ENCODE measurements around the gene RGL4. TPM values are rescaled to one million over a fixed set of nuclear protein-coding genes. Genes with fewer than 3 reads are reported as not detected.

Gene RGL4
- total and polyA plus RNA-seq, 2 experiments from 2014 or later, result 0.16 TPM; not detected in 1

DNA sequence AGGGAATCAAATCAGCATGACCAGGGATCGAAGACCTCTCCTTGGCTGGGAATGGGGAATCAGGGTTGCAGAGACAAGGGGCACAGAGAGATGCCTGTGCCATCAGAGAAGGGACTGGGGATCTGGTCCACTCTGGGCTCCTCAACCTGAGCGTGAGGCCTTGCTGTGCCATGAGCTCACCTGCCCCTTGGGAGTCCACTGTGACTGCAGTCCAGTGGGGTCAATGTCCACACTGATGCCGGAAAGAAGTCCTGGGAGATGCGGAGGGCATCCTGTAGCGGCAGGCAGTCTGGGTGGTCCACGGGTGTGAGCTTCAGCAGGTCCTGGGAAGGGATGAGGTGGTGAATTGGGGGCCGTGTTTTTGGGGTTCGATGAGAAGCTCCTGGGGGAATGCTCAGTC lies 7.3 kb upstream of the RGL4 start:
- H2AFZ ChIP-seq, result no peak overlapping the region
- Mint-ChIP-seq H3K27me3 (ENCODE audit: insufficient read depth, low read depth, poor library complexity) (peaks cover 5% of the 10 kb centered on the region), H3K4me1 (no peaks in the 10 kb centered on the region), H3K9me3 (no peaks in the 10 kb centered on the region), H3K36me3 (ENCODE audit: low read depth) (no peaks in the 10 kb centered on the region), H3K27ac (no peak overlapping the region), H3K4me3 (no peak overlapping the region)
- TF ChIP-seq, protein P1, sequence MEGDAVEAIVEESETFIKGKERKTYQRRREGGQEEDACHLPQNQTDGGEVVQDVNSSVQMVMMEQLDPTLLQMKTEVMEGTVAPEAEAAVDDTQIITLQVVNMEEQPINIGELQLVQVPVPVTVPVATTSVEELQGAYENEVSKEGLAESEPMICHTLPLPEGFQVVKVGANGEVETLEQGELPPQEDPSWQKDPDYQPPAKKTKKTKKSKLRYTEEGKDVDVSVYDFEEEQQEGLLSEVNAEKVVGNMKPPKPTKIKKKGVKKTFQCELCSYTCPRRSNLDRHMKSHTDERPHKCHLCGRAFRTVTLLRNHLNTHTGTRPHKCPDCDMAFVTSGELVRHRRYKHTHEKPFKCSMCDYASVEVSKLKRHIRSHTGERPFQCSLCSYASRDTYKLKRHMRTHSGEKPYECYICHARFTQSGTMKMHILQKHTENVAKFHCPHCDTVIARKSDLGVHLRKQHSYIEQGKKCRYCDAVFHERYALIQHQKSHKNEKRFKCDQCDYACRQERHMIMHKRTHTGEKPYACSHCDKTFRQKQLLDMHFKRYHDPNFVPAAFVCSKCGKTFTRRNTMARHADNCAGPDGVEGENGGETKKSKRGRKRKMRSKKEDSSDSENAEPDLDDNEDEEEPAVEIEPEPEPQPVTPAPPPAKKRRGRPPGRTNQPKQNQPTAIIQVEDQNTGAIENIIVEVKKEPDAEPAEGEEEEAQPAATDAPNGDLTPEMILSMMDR (conservative IDR thresholded peaks at IDR 0.05; ENCODE audit: low read depth in 2 of 2), result no peak
- TF ChIP-seq EZH2phosphoT487 (IDR thresholded peaks at IDR 0.05; ENCODE audit: unreplicated experiment) (no peak), JUNB (IDR thresholded peaks at IDR 0.05; ENCODE audit: unreplicated experiment) (no peak), EZH2 (IDR thresholded peaks at IDR 0.05; ENCODE audit: low read depth, unreplicated experiment) (no peak), STAT1 (IDR thresholded peaks at IDR 0.05; ENCODE audit: unreplicated experiment) (no peak), NANOG (IDR thresholded peaks at IDR 0.05; ENCODE audit: borderline replicate concordance) (no peak), CREB1 (CRISPR knock-in tag; IDR thresholded peaks at IDR 0.05; ENCODE audit: low read depth) (no peak), POLR2AphosphoS5 (IDR thresholded peaks at IDR 0.05; ENCODE audit: low read depth) (no peak), ZNF114 (CRISPR knock-in tag; IDR thresholded peaks at IDR 0.05) (no peak), ZNF331 (CRISPR knock-in tag; IDR thresholded peaks at IDR 0.05; ENCODE audit: low read depth) (no peak)
- TF ChIP-seq, protein P2, sequence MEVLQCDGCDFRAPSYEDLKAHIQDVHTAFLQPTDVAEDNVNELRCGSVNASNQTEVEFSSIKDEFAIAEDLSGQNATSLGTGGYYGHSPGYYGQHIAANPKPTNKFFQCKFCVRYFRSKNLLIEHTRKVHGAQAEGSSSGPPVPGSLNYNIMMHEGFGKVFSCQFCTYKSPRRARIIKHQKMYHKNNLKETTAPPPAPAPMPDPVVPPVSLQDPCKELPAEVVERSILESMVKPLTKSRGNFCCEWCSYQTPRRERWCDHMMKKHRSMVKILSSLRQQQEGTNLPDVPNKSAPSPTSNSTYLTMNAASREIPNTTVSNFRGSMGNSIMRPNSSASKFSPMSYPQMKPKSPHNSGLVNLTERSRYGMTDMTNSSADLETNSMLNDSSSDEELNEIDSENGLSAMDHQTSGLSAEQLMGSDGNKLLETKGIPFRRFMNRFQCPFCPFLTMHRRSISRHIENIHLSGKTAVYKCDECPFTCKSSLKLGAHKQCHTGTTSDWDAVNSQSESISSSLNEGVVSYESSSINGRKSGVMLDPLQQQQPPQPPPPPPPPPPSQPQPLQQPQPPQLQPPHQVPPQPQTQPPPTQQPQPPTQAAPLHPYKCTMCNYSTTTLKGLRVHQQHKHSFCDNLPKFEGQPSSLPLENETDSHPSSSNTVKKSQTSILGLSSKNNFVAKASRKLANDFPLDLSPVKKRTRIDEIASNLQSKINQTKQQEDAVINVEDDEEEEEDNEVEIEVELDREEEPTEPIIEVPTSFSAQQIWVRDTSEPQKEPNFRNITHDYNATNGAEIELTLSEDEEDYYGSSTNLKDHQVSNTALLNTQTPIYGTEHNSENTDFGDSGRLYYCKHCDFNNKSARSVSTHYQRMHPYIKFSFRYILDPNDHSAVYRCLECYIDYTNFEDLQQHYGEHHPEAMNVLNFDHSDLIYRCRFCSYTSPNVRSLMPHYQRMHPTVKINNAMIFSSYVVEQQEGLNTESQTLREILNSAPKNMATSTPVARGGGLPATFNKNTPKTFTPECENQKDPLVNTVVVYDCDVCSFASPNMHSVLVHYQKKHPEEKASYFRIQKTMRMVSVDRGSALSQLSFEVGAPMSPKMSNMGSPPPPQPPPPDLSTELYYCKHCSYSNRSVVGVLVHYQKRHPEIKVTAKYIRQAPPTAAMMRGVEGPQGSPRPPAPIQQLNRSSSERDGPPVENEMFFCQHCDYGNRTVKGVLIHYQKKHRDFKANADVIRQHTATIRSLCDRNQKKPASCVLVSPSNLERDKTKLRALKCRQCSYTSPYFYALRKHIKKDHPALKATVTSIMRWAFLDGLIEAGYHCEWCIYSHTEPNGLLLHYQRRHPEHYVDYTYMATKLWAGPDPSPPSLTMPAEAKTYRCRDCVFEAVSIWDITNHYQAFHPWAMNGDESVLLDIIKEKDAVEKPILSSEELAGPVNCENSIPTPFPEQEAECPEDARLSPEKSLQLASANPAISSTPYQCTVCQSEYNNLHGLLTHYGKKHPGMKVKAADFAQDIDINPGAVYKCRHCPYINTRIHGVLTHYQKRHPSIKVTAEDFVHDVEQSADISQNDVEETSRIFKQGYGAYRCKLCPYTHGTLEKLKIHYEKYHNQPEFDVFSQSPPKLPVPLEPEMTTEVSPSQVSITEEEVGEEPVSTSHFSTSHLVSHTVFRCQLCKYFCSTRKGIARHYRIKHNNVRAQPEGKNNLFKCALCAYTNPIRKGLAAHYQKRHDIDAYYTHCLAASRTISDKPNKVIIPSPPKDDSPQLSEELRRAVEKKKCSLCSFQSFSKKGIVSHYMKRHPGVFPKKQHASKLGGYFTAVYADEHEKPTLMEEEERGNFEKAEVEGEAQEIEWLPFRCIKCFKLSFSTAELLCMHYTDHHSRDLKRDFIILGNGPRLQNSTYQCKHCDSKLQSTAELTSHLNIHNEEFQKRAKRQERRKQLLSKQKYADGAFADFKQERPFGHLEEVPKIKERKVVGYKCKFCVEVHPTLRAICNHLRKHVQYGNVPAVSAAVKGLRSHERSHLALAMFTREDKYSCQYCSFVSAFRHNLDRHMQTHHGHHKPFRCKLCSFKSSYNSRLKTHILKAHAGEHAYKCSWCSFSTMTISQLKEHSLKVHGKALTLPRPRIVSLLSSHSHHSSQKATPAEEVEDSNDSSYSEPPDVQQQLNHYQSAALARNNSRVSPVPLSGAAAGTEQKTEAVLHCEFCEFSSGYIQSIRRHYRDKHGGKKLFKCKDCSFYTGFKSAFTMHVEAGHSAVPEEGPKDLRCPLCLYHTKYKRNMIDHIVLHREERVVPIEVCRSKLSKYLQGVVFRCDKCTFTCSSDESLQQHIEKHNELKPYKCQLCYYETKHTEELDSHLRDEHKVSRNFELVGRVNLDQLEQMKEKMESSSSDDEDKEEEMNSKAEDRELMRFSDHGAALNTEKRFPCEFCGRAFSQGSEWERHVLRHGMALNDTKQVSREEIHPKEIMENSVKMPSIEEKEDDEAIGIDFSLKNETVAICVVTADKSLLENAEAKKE (CRISPR knock-in tag; IDR thresholded peaks at IDR 0.05), result no peak
- TF ChIP-seq, protein P3, sequence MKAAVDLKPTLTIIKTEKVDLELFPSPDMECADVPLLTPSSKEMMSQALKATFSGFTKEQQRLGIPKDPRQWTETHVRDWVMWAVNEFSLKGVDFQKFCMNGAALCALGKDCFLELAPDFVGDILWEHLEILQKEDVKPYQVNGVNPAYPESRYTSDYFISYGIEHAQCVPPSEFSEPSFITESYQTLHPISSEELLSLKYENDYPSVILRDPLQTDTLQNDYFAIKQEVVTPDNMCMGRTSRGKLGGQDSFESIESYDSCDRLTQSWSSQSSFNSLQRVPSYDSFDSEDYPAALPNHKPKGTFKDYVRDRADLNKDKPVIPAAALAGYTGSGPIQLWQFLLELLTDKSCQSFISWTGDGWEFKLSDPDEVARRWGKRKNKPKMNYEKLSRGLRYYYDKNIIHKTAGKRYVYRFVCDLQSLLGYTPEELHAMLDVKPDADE (IDR thresholded peaks at IDR 0.05), result no peak
- TF ChIP-seq, protein P4, sequence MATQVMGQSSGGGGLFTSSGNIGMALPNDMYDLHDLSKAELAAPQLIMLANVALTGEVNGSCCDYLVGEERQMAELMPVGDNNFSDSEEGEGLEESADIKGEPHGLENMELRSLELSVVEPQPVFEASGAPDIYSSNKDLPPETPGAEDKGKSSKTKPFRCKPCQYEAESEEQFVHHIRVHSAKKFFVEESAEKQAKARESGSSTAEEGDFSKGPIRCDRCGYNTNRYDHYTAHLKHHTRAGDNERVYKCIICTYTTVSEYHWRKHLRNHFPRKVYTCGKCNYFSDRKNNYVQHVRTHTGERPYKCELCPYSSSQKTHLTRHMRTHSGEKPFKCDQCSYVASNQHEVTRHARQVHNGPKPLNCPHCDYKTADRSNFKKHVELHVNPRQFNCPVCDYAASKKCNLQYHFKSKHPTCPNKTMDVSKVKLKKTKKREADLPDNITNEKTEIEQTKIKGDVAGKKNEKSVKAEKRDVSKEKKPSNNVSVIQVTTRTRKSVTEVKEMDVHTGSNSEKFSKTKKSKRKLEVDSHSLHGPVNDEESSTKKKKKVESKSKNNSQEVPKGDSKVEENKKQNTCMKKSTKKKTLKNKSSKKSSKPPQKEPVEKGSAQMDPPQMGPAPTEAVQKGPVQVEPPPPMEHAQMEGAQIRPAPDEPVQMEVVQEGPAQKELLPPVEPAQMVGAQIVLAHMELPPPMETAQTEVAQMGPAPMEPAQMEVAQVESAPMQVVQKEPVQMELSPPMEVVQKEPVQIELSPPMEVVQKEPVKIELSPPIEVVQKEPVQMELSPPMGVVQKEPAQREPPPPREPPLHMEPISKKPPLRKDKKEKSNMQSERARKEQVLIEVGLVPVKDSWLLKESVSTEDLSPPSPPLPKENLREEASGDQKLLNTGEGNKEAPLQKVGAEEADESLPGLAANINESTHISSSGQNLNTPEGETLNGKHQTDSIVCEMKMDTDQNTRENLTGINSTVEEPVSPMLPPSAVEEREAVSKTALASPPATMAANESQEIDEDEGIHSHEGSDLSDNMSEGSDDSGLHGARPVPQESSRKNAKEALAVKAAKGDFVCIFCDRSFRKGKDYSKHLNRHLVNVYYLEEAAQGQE (IDR thresholded peaks at IDR 0.05; ENCODE audit: unreplicated experiment), result no peak
- H3K4me3 ChIP-seq, result no peak overlapping the region
- H3K9me2 ChIP-seq (ENCODE audit: insufficient read depth), result no peaks in the 10 kb centered on the region
- peaks cover 6% of the 10 kb centered on the region for H4K20me1 ChIP-seq (replicated peaks; ENCODE audit: insufficient read depth)
- no peaks in the 10 kb centered on the region for H3K27me3 ChIP-seq (ENCODE audit: insufficient read depth)
- no peaks in the 10 kb centered on the region for H3K4me1 ChIP-seq (ENCODE audit: insufficient read depth)
- no peak overlapping the region for H3K27ac ChIP-seq (ENCODE audit: low read depth)
- no peaks in the 10 kb centered on the region for H3K36me3 ChIP-seq (ENCODE audit: insufficient read depth)
- ATAC-seq (no peak), DNase-seq (ENCODE audit: low spot score) (no peak)
- no peaks in the 10 kb centered on the region for H3F3A ChIP-seq (replicated peaks; ENCODE audit: low read depth)
- H3K4me2 ChIP-seq, result no peak overlapping the region
- no peaks in the 10 kb centered on the region for H3K79me2 ChIP-seq (replicated peaks; ENCODE audit: insufficient read depth)

Data from GM23338 (cell line).